ENCODE data around the gene IL1RL1. TPM values are rescaled to one million over a fixed set of nuclear protein-coding genes. Genes with fewer than 3 reads are reported as not detected.

Gene IL1RL1
- total RNA-seq, 1 donor from 2014 or later, result not detected

DNA sequence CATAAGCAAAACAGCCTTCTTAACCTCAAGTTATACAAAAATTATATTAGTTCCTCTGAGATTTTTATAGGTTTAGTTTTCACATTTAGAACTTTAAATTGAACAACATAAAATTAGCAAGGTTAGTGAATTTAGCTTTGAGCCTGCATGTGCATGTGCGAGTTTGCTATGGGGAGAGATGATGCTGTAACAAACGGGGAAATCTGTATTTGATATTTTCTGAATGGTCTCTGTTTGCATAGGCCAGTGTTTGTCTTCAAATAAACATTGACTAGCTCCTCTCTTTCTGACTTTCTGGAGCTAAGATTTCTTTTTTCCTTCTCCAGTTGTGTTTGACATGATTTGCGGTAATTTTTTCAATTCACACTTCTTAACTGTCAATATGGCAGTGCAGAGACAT is 80.7 kb downstream of the IL1RL1 start:
- no peak for DNase-seq (ENCODE audit: low spot score, unreplicated experiment)
- TF ChIP-seq, protein P1, sequence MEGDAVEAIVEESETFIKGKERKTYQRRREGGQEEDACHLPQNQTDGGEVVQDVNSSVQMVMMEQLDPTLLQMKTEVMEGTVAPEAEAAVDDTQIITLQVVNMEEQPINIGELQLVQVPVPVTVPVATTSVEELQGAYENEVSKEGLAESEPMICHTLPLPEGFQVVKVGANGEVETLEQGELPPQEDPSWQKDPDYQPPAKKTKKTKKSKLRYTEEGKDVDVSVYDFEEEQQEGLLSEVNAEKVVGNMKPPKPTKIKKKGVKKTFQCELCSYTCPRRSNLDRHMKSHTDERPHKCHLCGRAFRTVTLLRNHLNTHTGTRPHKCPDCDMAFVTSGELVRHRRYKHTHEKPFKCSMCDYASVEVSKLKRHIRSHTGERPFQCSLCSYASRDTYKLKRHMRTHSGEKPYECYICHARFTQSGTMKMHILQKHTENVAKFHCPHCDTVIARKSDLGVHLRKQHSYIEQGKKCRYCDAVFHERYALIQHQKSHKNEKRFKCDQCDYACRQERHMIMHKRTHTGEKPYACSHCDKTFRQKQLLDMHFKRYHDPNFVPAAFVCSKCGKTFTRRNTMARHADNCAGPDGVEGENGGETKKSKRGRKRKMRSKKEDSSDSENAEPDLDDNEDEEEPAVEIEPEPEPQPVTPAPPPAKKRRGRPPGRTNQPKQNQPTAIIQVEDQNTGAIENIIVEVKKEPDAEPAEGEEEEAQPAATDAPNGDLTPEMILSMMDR (IDR thresholded peaks at IDR 0.05; ENCODE audit: unreplicated experiment), result no peak
- Mint-ChIP-seq H3K9me3 (ENCODE audit: low read depth) (no peaks in the 10 kb centered on the region), H3K4me3 (ENCODE audit: low read depth) (no peak overlapping the region), H3K4me1 (ENCODE audit: low read depth) (peaks cover 5% of the 10 kb centered on the region), H3K27me3 (peaks cover 9% of the 10 kb centered on the region), H3K36me3 (ENCODE audit: insufficient read depth) (no peaks in the 10 kb centered on the region), H3K27ac (no peak overlapping the region)

DNA sequence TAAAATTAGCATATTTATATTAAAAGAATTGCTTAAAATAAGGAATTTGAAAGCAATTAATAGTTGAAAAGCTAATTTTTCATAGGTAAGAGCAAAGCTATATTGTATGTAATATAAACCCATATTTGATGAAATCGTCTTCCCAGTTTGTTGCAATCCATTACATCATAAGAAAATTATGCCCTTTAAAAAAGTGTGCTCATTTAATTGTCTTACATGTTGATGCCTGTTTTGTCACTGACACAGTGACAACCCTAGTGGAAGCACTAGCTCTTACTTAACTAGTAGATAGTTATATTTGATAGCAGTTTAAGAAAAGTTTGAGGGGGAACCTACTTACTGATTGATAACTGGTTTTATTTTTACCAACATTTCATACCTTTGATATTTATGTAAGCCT is 81.6 kb downstream of the IL1RL1 start:
- H3K27ac Mint-ChIP-seq, result no peak overlapping the region
- no peaks in the 10 kb centered on the region for H3K36me3 Mint-ChIP-seq (ENCODE audit: insufficient read depth)
- peaks cover 5% of the 10 kb centered on the region for H3K4me1 Mint-ChIP-seq (ENCODE audit: low read depth)
- H3K4me3 Mint-ChIP-seq (ENCODE audit: low read depth), result no peak overlapping the region
- TF ChIP-seq, protein P1 (IDR thresholded peaks at IDR 0.05; ENCODE audit: unreplicated experiment), result no peak
- no peaks in the 10 kb centered on the region for H3K9me3 Mint-ChIP-seq (ENCODE audit: low read depth)
- DNase-seq (ENCODE audit: low spot score, unreplicated experiment), result no peak
- peaks cover 7% of the 10 kb centered on the region for H3K27me3 Mint-ChIP-seq

DNA sequence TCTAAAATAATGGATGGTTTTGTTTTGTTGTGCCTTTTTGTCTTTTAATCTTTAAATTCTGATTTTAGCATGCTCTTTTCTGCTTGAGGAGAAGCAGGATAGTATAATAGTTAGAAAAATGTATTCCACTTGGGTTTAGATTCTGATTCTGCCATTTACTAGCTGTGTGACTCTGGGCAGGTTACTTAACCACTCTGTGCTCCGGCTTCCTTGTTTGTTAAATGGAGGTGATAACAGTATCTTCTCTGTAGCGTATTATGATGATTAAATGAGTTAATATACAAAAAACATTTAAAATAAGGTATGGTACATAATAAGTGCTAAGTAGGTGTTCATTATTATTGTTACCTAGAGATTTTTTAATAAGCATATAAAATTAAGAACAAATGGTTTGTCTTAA is 84.6 kb downstream of the IL1RL1 start:
- H3K27me3 Mint-ChIP-seq, result peaks cover 7% of the 10 kb centered on the region
- no peak overlapping the region for H3K4me3 Mint-ChIP-seq (ENCODE audit: low read depth)
- peaks cover 5% of the 10 kb centered on the region for H3K4me1 Mint-ChIP-seq (ENCODE audit: low read depth)
- H3K36me3 Mint-ChIP-seq (ENCODE audit: insufficient read depth), result no peaks in the 10 kb centered on the region
- no peak overlapping the region for H3K27ac Mint-ChIP-seq
- TF ChIP-seq, protein P1 (IDR thresholded peaks at IDR 0.05; ENCODE audit: unreplicated experiment), result no peak
- DNase-seq (ENCODE audit: low spot score, unreplicated experiment), result no peak
- no peaks in the 10 kb centered on the region for H3K9me3 Mint-ChIP-seq (ENCODE audit: low read depth)

DNA sequence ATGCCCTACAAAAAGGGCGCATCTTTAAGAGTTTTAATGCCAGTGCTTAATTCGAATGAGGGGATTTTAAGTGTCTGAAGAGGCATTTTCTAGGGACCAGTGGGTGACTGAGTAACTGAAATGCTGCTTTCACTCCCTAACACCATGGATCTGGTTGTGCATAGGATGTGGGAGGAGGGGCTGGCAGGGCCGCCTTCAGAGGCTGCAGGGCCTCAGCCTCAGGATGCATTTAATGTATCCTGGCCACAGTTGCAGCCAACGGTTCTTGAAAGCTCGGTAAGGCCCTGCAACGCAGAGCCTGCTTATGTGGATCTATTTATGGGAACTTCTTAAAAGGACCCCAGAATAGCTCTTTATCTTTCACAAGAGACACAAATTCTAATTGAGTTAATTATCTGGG is 85.8 kb downstream of the IL1RL1 start:
- Mint-ChIP-seq H3K36me3 (ENCODE audit: insufficient read depth) (no peaks in the 10 kb centered on the region), H3K27ac (no peak overlapping the region), H3K9me3 (ENCODE audit: low read depth) (no peaks in the 10 kb centered on the region), H3K4me1 (ENCODE audit: low read depth) (peaks cover 4% of the 10 kb centered on the region), H3K4me3 (ENCODE audit: low read depth) (no peak overlapping the region), H3K27me3 (peaks cover 7% of the 10 kb centered on the region)
- TF ChIP-seq, protein P1 (IDR thresholded peaks at IDR 0.05; ENCODE audit: unreplicated experiment), result no peak
- no peak for DNase-seq (ENCODE audit: low spot score, unreplicated experiment)

DNA sequence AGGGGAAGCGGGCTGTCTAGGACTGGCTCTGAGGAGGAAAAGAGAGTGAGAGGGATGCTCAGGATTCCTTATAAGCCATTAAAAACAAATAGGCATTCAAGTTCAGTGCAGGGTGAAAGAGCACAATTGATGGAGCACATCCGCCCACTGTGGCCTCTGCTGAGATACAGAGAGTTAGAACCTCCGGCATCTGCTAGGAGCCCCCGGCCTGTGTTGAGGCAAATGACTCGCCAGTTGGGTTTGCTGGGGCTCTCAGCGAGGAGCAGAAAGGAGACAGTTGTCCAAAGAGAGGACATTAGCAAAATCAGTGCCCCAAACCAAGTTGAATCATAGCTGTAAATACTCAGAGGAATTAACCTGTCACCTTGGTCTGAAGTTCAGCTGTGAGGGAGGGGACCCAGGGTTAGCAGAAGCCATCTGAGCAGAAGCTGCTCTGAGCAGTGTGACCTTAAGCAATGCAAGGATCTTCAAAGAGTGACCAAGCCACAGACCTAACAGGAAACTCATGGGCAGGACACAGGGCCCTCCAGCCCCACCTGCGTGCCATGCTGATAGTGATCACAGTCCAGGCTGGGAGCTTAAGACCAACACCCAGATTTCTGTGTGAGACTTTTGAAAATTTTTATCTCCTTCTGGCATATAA is 88.3 kb downstream of the IL1RL1 start:
- TF ChIP-seq, protein P1 (IDR thresholded peaks at IDR 0.05; ENCODE audit: unreplicated experiment), result no peak
- Mint-ChIP-seq H3K4me1 (ENCODE audit: low read depth) (peaks cover 3% of the 10 kb centered on the region), H3K9me3 (ENCODE audit: low read depth) (no peaks in the 10 kb centered on the region), H3K4me3 (ENCODE audit: low read depth) (no peak overlapping the region), H3K27me3 (no peaks in the 10 kb centered on the region), H3K36me3 (ENCODE audit: insufficient read depth) (no peaks in the 10 kb centered on the region), H3K27ac (peak overlapping the region; percentile 71)
- no peak for DNase-seq (ENCODE audit: low spot score, unreplicated experiment)

All from progenitor cell of endocrine pancreas (in vitro differentiated cells).